ENCODE data around the gene FAM107A.

GRCh38 chr3:58591517-58592510 lies 14.6 kb upstream of the FAM107A start:
- no peak for TF ChIP-seq CTCF (IDR thresholded peaks at IDR 0.05)
- no peak for TF ChIP-seq POLR2A (IDR thresholded peaks at IDR 0.05)

All from thyroid gland (tissue), 4 donors.